Measurements from ENCODE around the gene TNFAIP2. TPM values are rescaled to one million over a fixed set of nuclear protein-coding genes. Genes with fewer than 3 reads are reported as not detected.
"Not testable (repeated sequence)": the region's sequence is repeated elsewhere in the genome, so short reads cannot be mapped to it uniquely, and the experiment has no call there.

The TNFAIP2 gene
- total RNA-seq, 1 experiment from 2014 or later: 157 TPM

GRCh38 chr14:103118018-103118662, 5.1 kb upstream of the TNFAIP2 start:
- DNase-seq (ENCODE audit: low read depth): no peak
- in situ Hi-C loops (cut with HindIII; ENCODE audit: low pct_unique_long_range_greater_than_20kb, low sequenced_read_pairs): no loop called here

- no peak for DNase-seq (ENCODE audit: low read depth)
- in situ Hi-C loops (cut with HindIII; ENCODE audit: low pct_unique_long_range_greater_than_20kb, low sequenced_read_pairs): no loop called here
These were observed 4.4 kb upstream of the TNFAIP2 start for GRCh38 chr14:103118663-103119404.

DNA sequence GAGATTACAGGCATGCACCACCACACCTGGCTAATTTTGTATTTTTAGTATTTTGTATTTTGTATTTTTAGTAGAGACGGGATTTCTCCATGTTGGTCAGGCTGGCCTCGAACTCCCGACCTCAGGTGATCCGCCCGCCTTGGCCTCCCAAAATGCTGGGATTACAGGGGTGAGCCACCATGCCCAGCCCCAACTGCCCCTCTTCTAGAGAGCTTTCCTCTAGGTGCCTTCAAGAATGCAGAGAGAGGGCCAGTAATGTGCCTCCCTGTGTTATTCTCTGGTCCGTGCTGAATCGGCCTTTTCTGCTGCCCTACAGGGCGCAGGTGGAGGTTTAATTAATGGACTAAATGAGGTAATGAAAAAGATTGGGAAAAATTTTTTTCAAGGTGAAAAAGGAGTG, 3.7 kb upstream of the TNFAIP2 start:
- DNase-seq (ENCODE audit: low read depth); in situ Hi-C loops (cut with HindIII; ENCODE audit: low pct_unique_long_range_greater_than_20kb, low sequenced_read_pairs): not testable (repeated sequence)

DNA sequence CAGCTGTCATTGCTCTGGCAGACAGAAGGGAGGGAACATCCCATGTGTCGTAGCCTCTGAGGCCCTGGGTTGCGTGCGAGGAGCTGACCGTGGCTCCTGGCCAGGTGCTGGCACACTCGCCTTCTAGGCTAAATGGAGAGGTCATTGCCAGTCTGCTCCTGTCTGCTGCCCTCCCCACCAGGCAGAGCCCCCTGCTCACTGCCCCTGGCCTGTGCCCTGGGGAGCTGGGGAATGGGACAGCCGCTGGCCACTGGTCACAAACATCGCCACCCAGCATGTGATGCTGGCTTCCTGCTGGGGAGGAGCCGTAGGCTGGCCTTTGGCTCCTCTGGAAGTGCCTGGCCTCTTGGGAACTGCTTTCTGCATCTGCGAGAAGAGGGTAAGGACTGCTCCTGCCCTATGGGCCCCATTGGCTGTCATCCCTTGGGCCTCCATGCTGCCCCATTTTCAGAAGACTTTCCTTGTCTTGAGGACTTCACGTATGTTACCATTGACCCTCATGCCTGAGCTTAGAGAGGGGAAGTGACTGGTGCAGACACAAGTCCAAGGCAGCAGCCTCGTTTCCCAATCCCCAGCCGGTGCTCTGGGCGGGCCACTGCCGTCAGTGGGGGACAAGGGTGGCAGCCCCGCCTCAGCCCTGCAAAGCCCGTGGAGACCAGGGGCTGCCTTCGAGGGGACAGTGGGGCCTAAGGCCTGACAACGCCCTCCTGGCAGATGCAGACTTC, 2.0 kb upstream of the TNFAIP2 start:
- DNase-seq (ENCODE audit: low read depth): no peak
- in situ Hi-C loops (cut with HindIII; ENCODE audit: low pct_unique_long_range_greater_than_20kb, low sequenced_read_pairs): no loop called here

GRCh38 chr14:103121846-103122584, 1.2 kb upstream of the TNFAIP2 start:
- peak; percentile 96 for DNase-seq (ENCODE audit: low read depth)
- in situ Hi-C loops (cut with HindIII; ENCODE audit: low pct_unique_long_range_greater_than_20kb, low sequenced_read_pairs): no loop called here

GRCh38 chr14:103122585-103122946, 695 bp upstream of the TNFAIP2 start:
- in situ Hi-C loops (cut with HindIII; ENCODE audit: low pct_unique_long_range_greater_than_20kb, low sequenced_read_pairs): no loop called here
- DNase-seq (ENCODE audit: low read depth): peak; percentile 67

DNA sequence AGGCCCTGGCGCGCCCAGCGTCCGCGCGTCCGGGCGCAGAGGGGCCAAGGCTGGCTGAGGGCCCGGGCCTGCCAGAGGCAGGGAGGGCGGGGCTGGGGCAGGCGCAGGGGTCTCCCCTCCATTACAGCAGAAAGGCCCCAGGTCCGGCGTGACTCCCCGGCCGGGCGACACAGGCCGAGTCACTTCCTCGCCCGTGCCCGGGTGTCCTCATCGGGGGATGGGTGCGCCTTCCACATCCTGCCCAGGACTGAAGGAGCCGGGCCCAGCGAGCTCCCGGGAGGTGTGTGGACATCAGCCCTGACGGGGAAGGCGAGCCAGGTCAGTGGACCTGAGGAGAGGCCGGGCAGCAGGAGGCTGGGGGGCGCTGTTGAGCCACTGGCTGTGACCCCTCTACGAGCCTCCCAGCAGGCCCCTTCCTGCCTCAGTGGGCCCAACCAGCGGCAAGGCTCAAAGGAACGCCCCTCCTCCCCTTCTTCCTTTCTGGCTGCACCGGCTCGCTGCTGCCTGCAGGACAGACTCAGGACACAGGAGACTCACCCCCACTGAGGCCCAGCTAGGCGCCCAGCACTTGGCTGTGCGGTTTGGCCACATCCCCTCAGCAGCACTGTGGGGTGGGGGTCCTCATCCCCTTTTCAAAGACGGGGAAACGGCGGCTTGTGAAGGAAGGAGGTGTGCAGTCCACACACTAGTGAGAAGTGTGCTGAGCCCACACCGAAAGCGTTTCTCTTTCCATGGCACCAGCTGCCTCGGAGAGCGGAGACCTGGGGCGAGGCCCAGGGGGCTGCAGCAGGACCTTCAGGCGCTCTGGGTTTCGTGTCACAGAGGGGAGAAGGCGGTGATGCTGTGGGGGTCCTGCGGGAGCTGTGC, 606 bp downstream of the TNFAIP2 start:
- in situ Hi-C loops (cut with HindIII; ENCODE audit: low pct_unique_long_range_greater_than_20kb, low sequenced_read_pairs): no loop called here
- DNase-seq (ENCODE audit: low read depth): peak; percentile 52

GRCh38 chr14:103124501-103125001, 1.3 kb downstream of the TNFAIP2 start:
- DNase-seq (ENCODE audit: low read depth): no peak
- in situ Hi-C loops (cut with HindIII; ENCODE audit: low pct_unique_long_range_greater_than_20kb, low sequenced_read_pairs): no loop called here

DNA sequence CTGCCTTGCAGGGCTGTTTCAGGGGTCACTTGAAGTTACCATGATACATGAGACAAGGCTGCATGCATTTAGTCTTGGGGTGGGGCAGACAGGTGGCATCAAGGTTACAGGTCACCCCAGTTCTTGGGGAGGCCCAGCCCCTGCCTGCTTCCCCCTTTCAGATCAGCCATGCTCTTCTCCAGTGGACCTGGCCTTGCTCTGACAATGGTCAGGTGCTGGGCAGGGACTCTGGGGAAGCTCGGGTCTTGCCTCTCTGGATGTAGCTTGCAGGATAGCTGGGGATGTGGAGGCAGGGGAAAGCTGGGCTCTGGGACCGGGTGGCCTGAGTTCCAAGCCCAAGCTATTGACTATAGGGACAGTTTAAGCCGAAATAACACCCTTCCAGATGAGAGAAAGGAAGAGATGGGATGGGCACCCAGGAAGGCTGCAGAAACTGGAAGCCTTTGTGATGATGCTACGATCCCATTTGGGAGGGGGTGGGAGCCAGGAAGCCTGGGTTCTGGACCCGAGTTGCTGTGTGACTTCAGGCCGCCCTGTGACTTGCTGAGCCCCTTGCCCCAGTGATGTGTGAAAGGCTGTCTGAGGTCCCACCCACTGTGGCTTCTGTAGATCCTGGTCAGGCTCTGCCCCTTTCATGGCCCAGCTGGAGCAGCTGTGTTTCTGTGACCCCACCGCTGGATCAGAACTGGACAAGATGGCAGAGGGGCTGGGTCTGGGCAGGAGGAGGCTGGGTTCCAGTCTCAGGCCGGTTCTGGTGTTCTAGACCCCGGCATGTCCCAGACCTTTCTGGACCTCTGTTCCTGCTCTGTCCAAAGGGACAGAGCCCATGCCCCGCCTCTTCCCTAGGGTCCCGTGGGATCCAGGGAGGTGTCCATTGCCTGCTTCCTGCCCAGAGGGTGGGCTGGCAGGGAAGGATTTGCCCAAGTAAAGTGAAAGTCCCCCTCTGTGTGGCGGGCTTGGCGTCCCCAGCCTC, 2.1 kb downstream of the TNFAIP2 start:
- in situ Hi-C loops (cut with HindIII; ENCODE audit: low pct_unique_long_range_greater_than_20kb, low sequenced_read_pairs): no loop called here
- no peak for DNase-seq (ENCODE audit: low read depth)

DNA sequence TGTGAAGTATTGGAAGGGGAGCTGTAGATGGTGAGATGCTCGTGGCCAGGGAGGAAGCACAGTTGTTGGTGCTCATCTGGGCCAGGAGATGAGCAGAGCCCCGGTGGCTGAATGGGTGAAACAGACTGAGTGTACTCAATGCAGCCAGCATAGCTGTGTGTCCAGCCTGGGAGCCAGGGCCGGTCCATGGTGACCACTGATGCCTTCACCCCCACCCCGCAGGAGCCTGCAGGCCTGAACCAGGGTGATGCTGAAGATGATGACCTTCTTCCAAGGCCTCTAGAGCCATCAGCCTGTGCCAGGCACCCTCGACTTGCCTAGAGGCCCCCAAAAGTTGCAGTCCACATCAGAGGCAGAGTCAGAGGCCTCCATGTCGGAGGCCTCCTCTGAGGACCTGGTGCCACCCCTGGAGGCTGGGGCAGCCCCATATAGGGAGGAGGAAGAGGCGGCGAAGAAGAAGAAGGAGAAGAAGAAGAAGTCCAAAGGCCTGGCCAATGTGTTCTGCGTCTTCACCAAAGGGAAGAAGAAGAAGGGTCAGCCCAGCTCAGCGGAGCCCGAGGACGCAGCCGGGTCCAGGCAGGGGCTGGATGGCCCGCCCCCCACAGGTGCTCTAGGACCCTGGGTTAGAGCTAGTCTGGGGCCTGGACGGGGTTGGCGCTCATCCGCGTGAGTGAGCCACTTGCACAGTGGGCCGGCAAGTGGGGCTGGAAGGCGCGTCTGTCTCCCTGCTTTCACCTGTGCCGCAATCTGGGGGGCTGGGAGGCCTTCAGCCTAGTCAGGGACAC, 3.0 kb downstream of the TNFAIP2 start:
- in situ Hi-C loops (cut with HindIII; ENCODE audit: low pct_unique_long_range_greater_than_20kb, low sequenced_read_pairs): no loop called here
- no peak for DNase-seq (ENCODE audit: low read depth)

- no peak for DNase-seq (ENCODE audit: low read depth)
- in situ Hi-C loops (cut with HindIII; ENCODE audit: low pct_unique_long_range_greater_than_20kb, low sequenced_read_pairs): no loop called here
These were observed 3.6 kb downstream of the TNFAIP2 start for GRCh38 chr14:103126873-103127304.

- in situ Hi-C loops (cut with HindIII; ENCODE audit: low pct_unique_long_range_greater_than_20kb, low sequenced_read_pairs): no loop called here
- no peak for DNase-seq (ENCODE audit: low read depth)
These were observed 4.1 kb downstream of the TNFAIP2 start for GRCh38 chr14:103127356-103127755.

GRCh38 chr14:103127861-103128598, 4.8 kb downstream of the TNFAIP2 start:
- no peak for DNase-seq (ENCODE audit: low read depth)
- in situ Hi-C loops (cut with HindIII; ENCODE audit: low pct_unique_long_range_greater_than_20kb, low sequenced_read_pairs): no loop called here

DNA sequence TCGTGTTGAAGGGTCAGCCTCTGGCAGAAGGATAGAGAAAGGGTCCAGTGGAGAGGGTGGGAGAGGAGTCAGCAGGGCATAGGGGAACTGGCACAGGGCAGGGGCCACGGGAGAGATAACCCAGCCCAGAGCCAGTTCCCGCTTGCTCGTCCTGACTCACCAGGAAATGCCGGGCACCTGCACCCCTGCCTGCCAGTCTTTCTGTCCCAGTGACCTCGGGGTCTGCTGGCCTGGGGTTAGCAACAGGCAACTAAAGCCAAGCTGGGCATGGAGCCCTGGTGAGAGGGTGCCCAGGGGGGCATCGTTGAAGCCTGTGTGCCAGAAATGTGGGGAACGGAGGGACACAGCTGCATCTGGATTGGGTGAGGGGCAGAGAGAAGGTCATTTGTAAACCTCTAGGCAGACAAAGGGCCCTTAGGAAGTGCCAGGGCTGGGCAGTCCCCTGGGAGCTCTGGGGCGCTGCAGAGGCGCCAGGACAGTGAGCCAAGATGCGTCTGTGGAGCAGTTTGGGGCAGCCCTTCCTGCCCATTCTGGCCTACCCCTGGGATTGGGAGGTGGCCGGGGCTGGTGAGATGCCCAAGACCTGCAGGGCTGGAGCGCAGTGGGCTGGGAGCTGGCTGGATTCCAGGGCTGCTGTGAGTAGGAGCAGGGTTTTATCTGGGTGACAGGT, 5.5 kb downstream of the TNFAIP2 start:
- in situ Hi-C loops (cut with HindIII; ENCODE audit: low pct_unique_long_range_greater_than_20kb, low sequenced_read_pairs): no loop called here
- no peak for DNase-seq (ENCODE audit: low read depth)

Measured in Caki2 (cell line).